GM12891 (cell line): ENCODE results near the gene PTPRR.

Source experiments
- PAX5 ChIP-seq: IDR thresholded peaks from 2 replicates; pipeline ENCODE4 v1.6.1; 2011; ENCODE audit warnings: low read length, moderate library complexity, mild to moderate bottlenecking; ENCODE audit not compliant: insufficient read depth, severe bottlenecking
- POLR2A ChIP-seq: IDR thresholded peaks from 2 replicates; pipeline ENCODE4 v1.6.1; 2011; ENCODE audit warnings: low read depth, low read length, control low read depth
- POLR2AphosphoS5 ChIP-seq: IDR thresholded peaks from 2 replicates; pipeline ENCODE4 v1.6.1; 2011; ENCODE audit warnings: low read depth, low read length, control low read depth
- POU2F2 ChIP-seq: IDR thresholded peaks from 2 replicates; pipeline ENCODE4 v1.6.1; 2011; ENCODE audit warnings: low read depth, mild to moderate bottlenecking, control low read depth, low read length, moderate library complexity

- TF ChIP-seq POLR2AphosphoS5 (no peak), POLR2A (no peak), PAX5 (no peak), POU2F2 (no peak)
These were observed 83.5 kb downstream of the PTPRR start for GRCh38 chr12:70837026-70837425.
